Activated CD4-positive, alpha-beta T cell treated with anti-CD3 and anti-CD28 coated beads for 36 hours (primary cell): ENCODE data around the gene PRKACB. TPM values are rescaled to one million over a fixed set of nuclear protein-coding genes. Genes with fewer than 3 reads are reported as not detected.

Experiments
- ATAC-seq: fragments of 200-7000 bp; cut with Tn5 transposase; one replicate; pipeline ENCODE4 v1.10.0; 2021; ENCODE audit warnings: mild to moderate bottlenecking, moderate library complexity
- CTCF ChIA-PET: fragments of 350-600 bp; sonication (Branson Sonifier 250); formaldehyde crosslinking; loops from one replicate; lab custom pipeline; 2021; ENCODE audit warnings: antibody characterized with exemption; lab: Charles Lee
- POLR2A ChIA-PET: fragments of 350-600 bp; sonication (Branson Sonifier 250); formaldehyde crosslinking; loops from one replicate; lab custom pipeline; 2021; ENCODE audit warnings: antibody characterized with exemption, inconsistent platforms; lab: Charles Lee
- DNase-seq: peaks from one replicate; pipeline ENCODE4 v3.0.0-alpha.2; 2020
- H3K27ac Mint-ChIP-seq: one replicate; pipeline ENCODE4 v1.8.0; 2021; ENCODE audit warnings: mixed read lengths
- H3K27me3 Mint-ChIP-seq: one replicate; pipeline ENCODE4 v1.8.0; 2021; ENCODE audit warnings: mixed read lengths
- H3K36me3 Mint-ChIP-seq: one replicate; pipeline ENCODE4 v1.8.0; 2021; ENCODE audit warnings: low read depth, mixed read lengths
- H3K4me1 Mint-ChIP-seq: one replicate; pipeline ENCODE4 v1.8.0; 2021; ENCODE audit warnings: mixed read lengths
- H3K4me3 Mint-ChIP-seq: one replicate; pipeline ENCODE4 v1.8.0; 2021; ENCODE audit warnings: mild to moderate bottlenecking, moderate library complexity, mixed read lengths
- H3K9me3 Mint-ChIP-seq: one replicate; pipeline ENCODE4 v1.8.0; 2021; ENCODE audit warnings: low read depth, mixed read lengths
- intact Hi-C, 2 experiments: fragments of 100-400 bp; cut with DNase I in 1 of 2; cut with micrococcal nuclease in 1 of 2; formaldehyde crosslinking; loops; one replicate each; pipeline versions ENCODE4 v1.14.2 to v1.15.1; 2022 to 2024; cut with DNase I, micrococcal nuclease
- total RNA-seq, 2 experiments: library from RNA; stranded (reverse); gene quantifications; one replicate each; pipeline ENCODE4 v1.2.3, GENCODE V29; 2021

The PRKACB gene
- total RNA-seq, 2 experiments from 2014 or later = 22.2 to 25.5 TPM

- peaks cover 14% of the 10 kb centered on the region for H3K9me3 Mint-ChIP-seq
- H3K36me3 Mint-ChIP-seq = no peaks in the 10 kb centered on the region
- H3K4me3 Mint-ChIP-seq = no peak overlapping the region
- no peak for ATAC-seq
- CTCF ChIA-PET = no interaction called here
- POLR2A ChIA-PET = no interaction called here
- H3K27me3 Mint-ChIP-seq = no peaks in the 10 kb centered on the region
- no peak for DNase-seq
- intact Hi-C loops = no loop called here
- no peak overlapping the region for H3K27ac Mint-ChIP-seq
- no peaks in the 10 kb centered on the region for H3K4me1 Mint-ChIP-seq
Measured at GRCh38 chr1:84253891-84254290, 109.8 kb downstream of the PRKACB start.

DNA sequence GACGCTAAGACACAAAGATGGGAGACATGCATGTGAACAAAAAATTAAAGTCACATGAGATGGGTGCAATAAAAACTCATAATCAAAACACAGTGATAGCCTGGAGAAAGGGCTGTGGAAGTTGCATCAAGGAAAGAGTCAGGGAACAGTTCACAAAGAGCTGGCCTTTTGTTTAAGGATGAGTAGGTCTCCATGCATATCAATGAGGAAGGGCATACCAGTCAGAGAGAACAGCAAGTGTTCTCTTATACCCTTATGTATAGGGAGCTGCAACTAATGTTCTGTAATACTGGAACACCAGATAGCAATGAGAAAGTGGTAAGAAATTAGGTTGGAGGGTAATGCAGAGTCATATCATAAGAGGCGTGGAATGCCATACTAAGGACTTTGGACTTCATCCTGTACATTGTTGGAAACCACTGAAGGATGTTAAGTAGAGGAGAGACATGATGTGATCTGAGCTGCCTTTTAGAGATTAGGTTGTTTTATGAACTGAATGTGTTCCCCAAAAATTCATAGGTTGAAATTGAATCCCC lies 110.7 kb downstream of the PRKACB start:
- no peaks in the 10 kb centered on the region for H3K27me3 Mint-ChIP-seq
- CTCF ChIA-PET = no interaction called here
- intact Hi-C loops = no loop called here
- H3K27ac Mint-ChIP-seq = no peak overlapping the region
- peaks cover 14% of the 10 kb centered on the region for H3K9me3 Mint-ChIP-seq
- DNase-seq = no peak
- no peaks in the 10 kb centered on the region for H3K36me3 Mint-ChIP-seq
- H3K4me1 Mint-ChIP-seq = no peaks in the 10 kb centered on the region
- H3K4me3 Mint-ChIP-seq = no peak overlapping the region
- ATAC-seq = no peak
- POLR2A ChIA-PET = no interaction called here

- H3K36me3 Mint-ChIP-seq = no peaks in the 10 kb centered on the region
- peaks cover 8% of the 10 kb centered on the region for H3K9me3 Mint-ChIP-seq
- ChIA-PET CTCF (interaction anchor here (0.8 kb wide), 1 partner anchor 269 kb away, joined by 3 read pairs; no protein-coding TSS in a partner anchor), POLR2A (no interaction called here)
- intact Hi-C loops = no loop called here
- ATAC-seq (no peak), DNase-seq (no peak)
- no peak overlapping the region for H3K4me3 Mint-ChIP-seq
- no peak overlapping the region for H3K27ac Mint-ChIP-seq
- H3K27me3 Mint-ChIP-seq = no peaks in the 10 kb centered on the region
- no peaks in the 10 kb centered on the region for H3K4me1 Mint-ChIP-seq
Measured at GRCh38 chr1:84255582-84255981, 111.5 kb downstream of the PRKACB start.

- intact Hi-C loops = no loop called here
- H3K9me3 Mint-ChIP-seq = no peaks in the 10 kb centered on the region
- POLR2A ChIA-PET = no interaction called here
- H3K4me3 Mint-ChIP-seq = no peak overlapping the region
- CTCF ChIA-PET = no interaction called here
- H3K4me1 Mint-ChIP-seq = no peaks in the 10 kb centered on the region
- H3K36me3 Mint-ChIP-seq = no peaks in the 10 kb centered on the region
- DNase-seq (no peak), ATAC-seq (no peak)
- H3K27me3 Mint-ChIP-seq = no peaks in the 10 kb centered on the region
- H3K27ac Mint-ChIP-seq = no peak overlapping the region
Measured at GRCh38 chr1:84257617-84258016, 113.5 kb downstream of the PRKACB start.

GRCh38 chr1:84259376-84259775 lies 115.3 kb downstream of the PRKACB start:
- Mint-ChIP-seq H3K36me3 (no peaks in the 10 kb centered on the region), H3K4me3 (no peak overlapping the region), H3K9me3 (no peaks in the 10 kb centered on the region), H3K4me1 (no peaks in the 10 kb centered on the region), H3K27me3 (no peaks in the 10 kb centered on the region), H3K27ac (no peak overlapping the region)
- intact Hi-C loops = no loop called here
- POLR2A ChIA-PET = no interaction called here
- DNase-seq (no peak), ATAC-seq (no peak)
- CTCF ChIA-PET = no interaction called here

- ATAC-seq (no peak), DNase-seq (no peak)
- Mint-ChIP-seq H3K4me1 (no peaks in the 10 kb centered on the region), H3K27ac (no peak overlapping the region), H3K27me3 (no peaks in the 10 kb centered on the region), H3K9me3 (no peaks in the 10 kb centered on the region), H3K4me3 (no peak overlapping the region), H3K36me3 (no peaks in the 10 kb centered on the region)
- POLR2A ChIA-PET = no interaction called here
- CTCF ChIA-PET = interaction anchor here (0.7 kb wide), 1 partner anchor 28 kb away, joined by 3 read pairs; no protein-coding TSS in a partner anchor
- intact Hi-C loops = no loop called here
Measured at GRCh38 chr1:84259989-84260388, 115.9 kb downstream of the PRKACB start.

DNA sequence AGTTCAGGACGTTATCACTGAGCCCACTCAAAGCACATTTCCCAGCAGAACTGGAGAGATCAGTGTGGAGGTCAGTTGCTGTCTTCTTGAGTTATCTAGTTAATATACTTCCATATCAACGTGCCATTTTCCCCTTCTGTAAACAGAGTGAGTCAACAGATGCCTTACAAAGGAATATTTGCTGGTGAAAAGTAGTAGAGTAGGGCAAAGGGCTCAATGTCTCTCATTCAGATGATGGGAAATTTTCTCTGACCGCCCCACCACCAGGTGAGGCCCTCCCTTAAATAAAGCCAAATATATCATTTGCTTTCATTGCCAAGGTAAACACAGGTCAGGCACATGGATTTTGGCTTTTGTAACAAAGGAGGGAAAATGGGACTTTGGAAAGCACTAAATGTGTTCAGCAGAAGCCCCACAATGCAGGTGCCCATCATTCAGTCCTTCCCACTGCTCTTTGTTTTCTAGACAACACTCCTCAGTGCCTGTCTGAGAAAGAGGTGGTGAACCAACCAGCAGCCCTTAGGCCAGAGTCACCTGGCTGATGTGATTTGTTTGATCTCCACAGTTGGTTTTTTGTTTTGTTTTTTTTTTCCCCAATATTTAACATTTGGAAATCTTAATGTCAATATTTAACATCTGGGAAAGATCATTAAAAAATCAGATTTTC lies 116.9 kb downstream of the PRKACB start:
- intact Hi-C loops = no loop called here
- H3K36me3 Mint-ChIP-seq = no peaks in the 10 kb centered on the region
- CTCF ChIA-PET = no interaction called here

GRCh38 chr1:84264961-84265360 lies 120.9 kb downstream of the PRKACB start:
- no peaks in the 10 kb centered on the region for H3K4me1 Mint-ChIP-seq
- ATAC-seq = no peak
- no peaks in the 10 kb centered on the region for H3K9me3 Mint-ChIP-seq
- intact Hi-C loops = no loop called here
- ChIA-PET POLR2A (no interaction called here), CTCF (interaction anchor here (0.9 kb wide), 1 partner anchor 195 kb away, joined by 3 read pairs; no protein-coding TSS in a partner anchor)
- no peak overlapping the region for H3K4me3 Mint-ChIP-seq
- no peak overlapping the region for H3K27ac Mint-ChIP-seq
- no peaks in the 10 kb centered on the region for H3K36me3 Mint-ChIP-seq
- DNase-seq = no peak
- H3K27me3 Mint-ChIP-seq = no peaks in the 10 kb centered on the region

More for the DNA sequence above, 116.9 kb downstream of the PRKACB start:
- ATAC-seq (no peak), DNase-seq (no peak)
- POLR2A ChIA-PET = no interaction called here
- Mint-ChIP-seq H3K9me3 (no peaks in the 10 kb centered on the region), H3K4me3 (no peak overlapping the region), H3K27me3 (no peaks in the 10 kb centered on the region), H3K4me1 (no peaks in the 10 kb centered on the region), H3K27ac (no peak overlapping the region)

GRCh38 chr1:84265867-84266266 lies 121.8 kb downstream of the PRKACB start:
- Mint-ChIP-seq H3K9me3 (no peaks in the 10 kb centered on the region), H3K27ac (no peak overlapping the region), H3K36me3 (no peaks in the 10 kb centered on the region), H3K4me1 (peaks cover 2% of the 10 kb centered on the region), H3K4me3 (no peak overlapping the region), H3K27me3 (no peaks in the 10 kb centered on the region)
- ATAC-seq (no peak), DNase-seq (no peak)
- CTCF ChIA-PET = interaction anchor here (0.7 to 1.1 kb wide), 3 partner anchors 14 to 196 kb away, joined by 3 to 4 read pairs (median 3); no protein-coding TSS in a partner anchor
- POLR2A ChIA-PET = no interaction called here
- intact Hi-C loops = no loop called here

DNA sequence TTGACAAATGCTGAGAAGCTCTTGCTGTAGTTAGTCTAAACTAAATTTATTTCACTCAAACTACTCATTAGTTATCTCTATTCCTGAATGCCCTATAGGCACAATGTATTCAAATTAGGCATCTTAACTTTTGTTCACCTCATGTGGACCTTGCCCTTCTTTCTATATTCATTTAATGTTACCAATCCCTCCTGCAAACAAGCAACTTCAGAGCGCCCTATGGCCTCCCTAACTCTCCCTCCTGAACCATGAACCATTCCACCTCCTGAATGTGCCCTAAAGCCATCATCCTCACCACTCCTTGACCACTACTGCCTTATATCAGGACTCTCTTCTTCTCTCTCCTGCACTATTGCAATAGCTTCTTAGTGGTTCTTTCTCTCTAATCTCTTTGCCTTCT lies 122.7 kb downstream of the PRKACB start:
- no peak overlapping the region for H3K4me3 Mint-ChIP-seq
- no peaks in the 10 kb centered on the region for H3K36me3 Mint-ChIP-seq
- ATAC-seq (no peak), DNase-seq (no peak)
- peaks cover 10% of the 10 kb centered on the region for H3K4me1 Mint-ChIP-seq
- CTCF ChIA-PET = interaction anchor here (1.1 kb wide), 1 partner anchor 86 kb away, joined by 3 read pairs; no protein-coding TSS in a partner anchor
- no peak overlapping the region for H3K27ac Mint-ChIP-seq
- POLR2A ChIA-PET = no interaction called here
- no peaks in the 10 kb centered on the region for H3K9me3 Mint-ChIP-seq
- intact Hi-C loops = no loop called here
- no peaks in the 10 kb centered on the region for H3K27me3 Mint-ChIP-seq

DNA sequence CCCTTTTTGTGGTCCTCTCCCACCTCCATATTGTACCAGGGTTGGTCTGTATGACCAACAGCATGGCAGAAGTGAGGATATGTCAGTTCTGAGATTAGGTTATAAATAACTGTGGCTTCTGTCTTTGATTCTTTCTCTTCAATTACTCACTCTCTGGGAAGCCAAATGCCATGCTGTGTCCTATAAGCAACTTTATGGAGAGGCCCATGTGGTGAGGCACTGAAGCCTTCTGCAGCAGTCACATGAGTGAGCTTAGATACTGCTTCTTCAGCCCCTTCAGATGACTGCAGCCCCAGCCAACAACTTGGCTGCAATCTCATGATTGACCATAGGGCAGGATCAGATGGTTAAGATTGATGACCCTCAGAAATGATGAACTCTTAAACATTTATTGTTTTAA lies 123.4 kb downstream of the PRKACB start:
- intact Hi-C loops = no loop called here
- Mint-ChIP-seq H3K9me3 (no peaks in the 10 kb centered on the region), H3K4me3 (no peak overlapping the region), H3K27me3 (no peaks in the 10 kb centered on the region), H3K27ac (no peak overlapping the region), H3K4me1 (peaks cover 13% of the 10 kb centered on the region), H3K36me3 (no peaks in the 10 kb centered on the region)
- CTCF ChIA-PET = no interaction called here
- ATAC-seq (no peak), DNase-seq (no peak)
- POLR2A ChIA-PET = no interaction called here

GRCh38 chr1:84268346-84268745 lies 124.3 kb downstream of the PRKACB start:
- no peak for ATAC-seq

More at GRCh38 chr1:84268346-84268745, 124.3 kb downstream of the PRKACB start:
- H3K36me3 Mint-ChIP-seq = no peaks in the 10 kb centered on the region
- H3K4me1 Mint-ChIP-seq = peaks cover 13% of the 10 kb centered on the region
- H3K9me3 Mint-ChIP-seq = no peaks in the 10 kb centered on the region
- H3K4me3 Mint-ChIP-seq = no peak overlapping the region
- H3K27me3 Mint-ChIP-seq = no peaks in the 10 kb centered on the region
- no peak for DNase-seq
- intact Hi-C loops = no loop called here
- no peak overlapping the region for H3K27ac Mint-ChIP-seq
- CTCF ChIA-PET = interaction anchor here (0.8 to 1.4 kb wide), 2 partner anchors 11 to 165 kb away, joined by 3 to 4 read pairs; no protein-coding TSS in a partner anchor
- POLR2A ChIA-PET = no interaction called here
